GM21528 (cell line): ENCODE results near the gene PNPLA2.

Source experiments
- ATAC-seq: cut with Tn5 transposase; IDR thresholded peaks from one replicate; pipeline ENCODE4 v1.9.1; 2021; ENCODE audit warnings: mild to moderate bottlenecking, moderate library complexity; ENCODE audit not compliant: unreplicated experiment, low FRiP score

Gene PNPLA2

GRCh38 chr11:868394-868793 is 49.7 kb downstream of the PNPLA2 start:
- no peak for ATAC-seq

GRCh38 chr11:868802-869201 is 50.1 kb downstream of the PNPLA2 start:
- ATAC-seq, result no peak

- ATAC-seq, result no peak
Measured at GRCh38 chr11:869399-870126, 50.8 kb downstream of the PNPLA2 start.

- ATAC-seq, result no peak
Measured at GRCh38 chr11:870127-870413, 51.4 kb downstream of the PNPLA2 start.

- no peak for ATAC-seq
Measured at GRCh38 chr11:870418-870817, 51.7 kb downstream of the PNPLA2 start.

GRCh38 chr11:871472-871871 is 52.8 kb downstream of the PNPLA2 start:
- no peak for ATAC-seq

- ATAC-seq, result no peak
Measured at GRCh38 chr11:872799-873198, 54.1 kb downstream of the PNPLA2 start.

- no peak for ATAC-seq
Measured at GRCh38 chr11:873706-874105, 55.0 kb downstream of the PNPLA2 start.
